NB4 (cell line): ENCODE results near the gene PTGES2.

Experiments used
- DNase-seq: peaks from one replicate; pipeline ENCODE4 v3.0.0; 2010; ENCODE audit warnings: low read depth
- H3K4me3 ChIP-seq: one replicate; pipeline ENCODE4 v1.5.1; 2011; ENCODE audit warnings: mild to moderate bottlenecking, low read depth, low read length, moderate library complexity
- CTCF ChIP-seq: IDR thresholded peaks from one replicate; pipeline ENCODE4 v1.5.1; 2012; ENCODE audit warnings: low read depth, low read length
- MAX ChIP-seq: IDR thresholded peaks from 2 replicates; pipeline ENCODE4 v1.6.1; 2011; ENCODE audit warnings: low read depth, low read length
- MYC ChIP-seq: IDR thresholded peaks from 2 replicates; pipeline ENCODE4 v1.6.1; 2011; ENCODE audit warnings: low read depth, low read length
- POLR2A ChIP-seq: IDR thresholded peaks from 2 replicates; pipeline ENCODE4 v1.6.1; 2011; ENCODE audit warnings: mild to moderate bottlenecking; ENCODE audit not compliant: insufficient read length; ENCODE audit errors: extremely low read depth

PTGES2 gene

GRCh38 chr9:128099932-128100491 is 27.5 kb downstream of the PTGES2 start:
- TF ChIP-seq POLR2A (no peak), MAX (no peak), MYC (no peak), CTCF (no peak)
- H3K4me3 ChIP-seq, result no peak overlapping the region
- DNase-seq, result no peak

GRCh38 chr9:128099231-128099931 is 28.1 kb downstream of the PTGES2 start:
- no peak overlapping the region for H3K4me3 ChIP-seq
- TF ChIP-seq CTCF (no peak), POLR2A (no peak), MAX (no peak), MYC (no peak)
- DNase-seq, result no peak

GRCh38 chr9:128098297-128099230 is 29.0 kb downstream of the PTGES2 start:
- DNase-seq, result peak; percentile 95
- no peak for TF ChIP-seq POLR2A
- no peak for TF ChIP-seq MYC
- TF ChIP-seq CTCF, result no peak
- peak; percentile 54 for TF ChIP-seq MAX
- H3K4me3 ChIP-seq, result no peak overlapping the region

GRCh38 chr9:128097543-128098296 is 29.8 kb downstream of the PTGES2 start:
- no peak overlapping the region for H3K4me3 ChIP-seq
- TF ChIP-seq MYC (no peak), MAX (no peak), CTCF (no peak), POLR2A (no peak)
- DNase-seq, result no peak

GRCh38 chr9:128096616-128097536 is 30.7 kb downstream of the PTGES2 start:
- TF ChIP-seq MAX, result no peak
- no peak for TF ChIP-seq CTCF
- no peak overlapping the region for H3K4me3 ChIP-seq
- no peak for DNase-seq
